Left renal pelvis (tissue), 4 donors: ENCODE results near the gene ADGRG3. TPM values are rescaled to one million over a fixed set of nuclear protein-coding genes. Genes with fewer than 3 reads are reported as not detected.
"Not testable (repeated sequence)": the region's sequence is repeated elsewhere in the genome, so short reads cannot be mapped to it uniquely, and the experiment has no call there.

ENCODE experiments used
- DNase-seq, 4 donors: peaks; one replicate each; pipeline ENCODE4 v3.0.0-alpha.2; 2013; ENCODE audit warnings: low read depth in 4 of 4, low spot score in 3 of 4
- polyA plus RNA-seq, 4 donors: library from polyadenylated mRNA; unstranded; fragments of 120-200 nt; gene quantifications; one replicate each; pipeline ENCODE4 v1.2.1, GENCODE V29; 2013; ENCODE audit not compliant: insufficient read length in 4 of 4

Gene ADGRG3
- polyA plus RNA-seq, 4 donors, result 0.09 to 0.70 (median 0.36) TPM

- DNase-seq, result no peak
These were observed 6.6 kb upstream of the ADGRG3 start for GRCh38 chr16:57661510-57661909.

- DNase-seq, result no peak
These were observed 5.9 kb upstream of the ADGRG3 start for GRCh38 chr16:57661936-57662906.

GRCh38 chr16:57663436-57663835 lies 4.7 kb upstream of the ADGRG3 start:
- no peak for DNase-seq

- no peak for DNase-seq
These were observed 4.0 kb upstream of the ADGRG3 start for GRCh38 chr16:57663917-57664661.

GRCh38 chr16:57664662-57665025 lies 3.5 kb upstream of the ADGRG3 start:
- DNase-seq, result no peak

GRCh38 chr16:57665541-57665940 lies 2.6 kb upstream of the ADGRG3 start:
- no peak for DNase-seq

GRCh38 chr16:57666353-57667047 lies 1.6 kb upstream of the ADGRG3 start:
- DNase-seq, result no peak

GRCh38 chr16:57667048-57667525 lies 1.0 kb upstream of the ADGRG3 start:
- DNase-seq, result no peak

- DNase-seq, result no peak
These were observed 412 bp upstream of the ADGRG3 start for GRCh38 chr16:57667526-57668262.

GRCh38 chr16:57668630-57669475 lies 747 bp downstream of the ADGRG3 start:
- no peak for DNase-seq

- DNase-seq, result no peak
These were observed 1.5 kb downstream of the ADGRG3 start for GRCh38 chr16:57669476-57670162.

- no peak for DNase-seq
These were observed 2.1 kb downstream of the ADGRG3 start for GRCh38 chr16:57670196-57670595.

- not testable (repeated sequence) for DNase-seq
These were observed 3.3 kb downstream of the ADGRG3 start for GRCh38 chr16:57671451-57671850.

GRCh38 chr16:57672416-57672815 lies 4.3 kb downstream of the ADGRG3 start:
- no peak for DNase-seq

- DNase-seq, result no peak
These were observed 4.7 kb downstream of the ADGRG3 start for GRCh38 chr16:57672824-57673223.

GRCh38 chr16:57675741-57676551 lies 7.8 kb downstream of the ADGRG3 start:
- no peak for DNase-seq

GRCh38 chr16:57676553-57677085 lies 8.5 kb downstream of the ADGRG3 start:
- DNase-seq, result no peak
